ENCODE data around the gene VSTM4. TPM values are rescaled to one million over a fixed set of nuclear protein-coding genes. Genes with fewer than 3 reads are reported as not detected.

Gene VSTM4
- total RNA-seq, 1 experiment from 2014 or later: not detected

DNA sequence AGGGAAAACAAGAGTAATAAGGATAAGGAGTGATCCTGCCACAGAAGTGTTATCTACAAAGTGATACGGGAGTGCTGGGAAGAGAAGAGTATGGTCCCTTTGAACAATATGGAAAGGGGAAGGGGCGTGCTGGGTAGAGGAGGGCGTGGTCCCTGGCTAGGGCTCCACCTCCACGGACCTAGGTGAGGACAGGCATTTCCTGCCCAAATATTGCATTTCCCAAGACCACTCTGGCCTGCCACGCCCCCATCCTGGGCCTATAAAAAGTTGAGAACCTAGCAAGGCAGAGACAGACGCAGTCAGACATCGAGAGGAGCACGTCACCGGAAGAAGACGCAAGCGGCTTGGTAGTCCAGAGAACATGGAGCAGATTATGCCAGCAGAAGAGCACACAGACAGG lies 22.8 kb downstream of the VSTM4 start:
- Mint-ChIP-seq H3K4me1 (ENCODE audit: low read depth, unreplicated experiment) (no peaks in the 10 kb centered on the region), H3K4me3 (ENCODE audit: unreplicated experiment) (no peak overlapping the region), H3K36me3 (ENCODE audit: insufficient read depth, unreplicated experiment) (no peaks in the 10 kb centered on the region), H3K9me3 (ENCODE audit: unreplicated experiment) (peaks cover 8% of the 10 kb centered on the region), H3K27ac (ENCODE audit: unreplicated experiment) (no peak overlapping the region), H3K27me3 (ENCODE audit: insufficient read depth, unreplicated experiment) (peaks cover 38% of the 10 kb centered on the region)
- Histone ChIP-seq H3K36me3 (ENCODE audit: control insufficient read depth, insufficient read depth, low read length) (no peaks in the 10 kb centered on the region), H3K9me3 (no peaks in the 10 kb centered on the region), H3K27me3 (replicated peaks; ENCODE audit: control insufficient read depth, insufficient read depth, low read length) (peaks cover 1% of the 10 kb centered on the region; the same call in 1 of the 2 replicates), H3K4me1 (no peaks in the 10 kb centered on the region), H3K4me3 (ENCODE audit: low read depth, low read length) (no peak overlapping the region)
- DNase-seq: no peak
- ChIA-PET CTCF (no interaction called here), POLR2A (no interaction called here)
- intact Hi-C loops (cut with micrococcal nuclease; ENCODE audit: unreplicated experiment): no loop called here
- TF ChIP-seq, protein P1, sequence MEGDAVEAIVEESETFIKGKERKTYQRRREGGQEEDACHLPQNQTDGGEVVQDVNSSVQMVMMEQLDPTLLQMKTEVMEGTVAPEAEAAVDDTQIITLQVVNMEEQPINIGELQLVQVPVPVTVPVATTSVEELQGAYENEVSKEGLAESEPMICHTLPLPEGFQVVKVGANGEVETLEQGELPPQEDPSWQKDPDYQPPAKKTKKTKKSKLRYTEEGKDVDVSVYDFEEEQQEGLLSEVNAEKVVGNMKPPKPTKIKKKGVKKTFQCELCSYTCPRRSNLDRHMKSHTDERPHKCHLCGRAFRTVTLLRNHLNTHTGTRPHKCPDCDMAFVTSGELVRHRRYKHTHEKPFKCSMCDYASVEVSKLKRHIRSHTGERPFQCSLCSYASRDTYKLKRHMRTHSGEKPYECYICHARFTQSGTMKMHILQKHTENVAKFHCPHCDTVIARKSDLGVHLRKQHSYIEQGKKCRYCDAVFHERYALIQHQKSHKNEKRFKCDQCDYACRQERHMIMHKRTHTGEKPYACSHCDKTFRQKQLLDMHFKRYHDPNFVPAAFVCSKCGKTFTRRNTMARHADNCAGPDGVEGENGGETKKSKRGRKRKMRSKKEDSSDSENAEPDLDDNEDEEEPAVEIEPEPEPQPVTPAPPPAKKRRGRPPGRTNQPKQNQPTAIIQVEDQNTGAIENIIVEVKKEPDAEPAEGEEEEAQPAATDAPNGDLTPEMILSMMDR (IDR thresholded peaks at IDR 0.05; ENCODE audit: insufficient read depth in 1 of 2, low read depth in 1 of 2, low read length in 1 of 2, severe bottlenecking in 1 of 2, unreplicated experiment in 1 of 2): no peak
- BruUV-seq (replicated peaks): no TSS peak

GRCh38 chr10:49091450-49092210 lies 23.7 kb downstream of the VSTM4 start:
- Mint-ChIP-seq H3K27me3 (ENCODE audit: insufficient read depth, unreplicated experiment) (peaks cover 34% of the 10 kb centered on the region), H3K4me1 (ENCODE audit: low read depth, unreplicated experiment) (no peaks in the 10 kb centered on the region), H3K9me3 (ENCODE audit: unreplicated experiment) (peaks cover 17% of the 10 kb centered on the region), H3K4me3 (ENCODE audit: unreplicated experiment) (no peak overlapping the region), H3K36me3 (ENCODE audit: insufficient read depth, unreplicated experiment) (no peaks in the 10 kb centered on the region), H3K27ac (ENCODE audit: unreplicated experiment) (no peak overlapping the region)
- Histone ChIP-seq H3K36me3 (ENCODE audit: control insufficient read depth, insufficient read depth, low read length) (no peaks in the 10 kb centered on the region), H3K27me3 (replicated peaks; ENCODE audit: control insufficient read depth, insufficient read depth, low read length) (peaks cover 1% of the 10 kb centered on the region; the same call in 1 of the 2 replicates), H3K4me1 (no peaks in the 10 kb centered on the region), H3K9me3 (peaks cover 8% of the 10 kb centered on the region), H3K4me3 (ENCODE audit: low read depth, low read length) (no peak overlapping the region)
- intact Hi-C loops (cut with micrococcal nuclease; ENCODE audit: unreplicated experiment): no loop called here
- BruUV-seq (replicated peaks): no TSS peak
- TF ChIP-seq, protein P1 (IDR thresholded peaks at IDR 0.05; ENCODE audit: insufficient read depth in 1 of 2, low read depth in 1 of 2, low read length in 1 of 2, severe bottlenecking in 1 of 2, unreplicated experiment in 1 of 2): no peak
- POLR2A ChIA-PET: no interaction called here
- DNase-seq: no peak
- CTCF ChIA-PET: no interaction called here

- H3K9me3 ChIP-seq: peaks cover 9% of the 10 kb centered on the region
- H3K36me3 ChIP-seq (ENCODE audit: control insufficient read depth, insufficient read depth, low read length): no peaks in the 10 kb centered on the region
- ChIA-PET CTCF (no interaction called here), POLR2A (no interaction called here)
- TF ChIP-seq, protein P1 (IDR thresholded peaks at IDR 0.05; ENCODE audit: insufficient read depth in 1 of 2, low read depth in 1 of 2, low read length in 1 of 2, severe bottlenecking in 1 of 2, unreplicated experiment in 1 of 2): no peak
- H3K4me3 Mint-ChIP-seq (ENCODE audit: unreplicated experiment): no peak overlapping the region
- no peaks in the 10 kb centered on the region for H3K4me1 ChIP-seq
- no peak for DNase-seq
- H3K9me3 Mint-ChIP-seq (ENCODE audit: unreplicated experiment): peaks cover 23% of the 10 kb centered on the region
- BruUV-seq (replicated peaks): no TSS peak
- peaks cover 34% of the 10 kb centered on the region for H3K27me3 Mint-ChIP-seq (ENCODE audit: insufficient read depth, unreplicated experiment)
- intact Hi-C loops (cut with micrococcal nuclease; ENCODE audit: unreplicated experiment): no loop called here
- no peaks in the 10 kb centered on the region for H3K36me3 Mint-ChIP-seq (ENCODE audit: insufficient read depth, unreplicated experiment)
- H3K27ac Mint-ChIP-seq (ENCODE audit: unreplicated experiment): no peak overlapping the region
- no peaks in the 10 kb centered on the region for H3K4me1 Mint-ChIP-seq (ENCODE audit: low read depth, unreplicated experiment)
- H3K27me3 ChIP-seq (replicated peaks; ENCODE audit: control insufficient read depth, insufficient read depth, low read length): peaks cover 1% of the 10 kb centered on the region; the same call in 1 of the 2 replicates
- H3K4me3 ChIP-seq (ENCODE audit: low read depth, low read length): no peak overlapping the region
Measured at GRCh38 chr10:49090696-49091380, 24.5 kb downstream of the VSTM4 start.
